Gastroesophageal sphincter (tissue), 4 donors: ENCODE results near the gene SIGLEC7. TPM values are rescaled to one million over a fixed set of nuclear protein-coding genes. Genes with fewer than 3 reads are reported as not detected.

Source experiments
- ATAC-seq: fragments of 150-250 bp; one replicate; pipeline ENCODE4 v1.9.1; 2016; ENCODE audit warnings: mild to moderate bottlenecking, moderate library complexity
- H3K27ac ChIP-seq, 4 donors: fragments of 200-600 bp; sonication (generic) in 3 of 4; 1 replicate in 3 of 4; 2 replicates in 1 of 4; pipeline ENCODE4 v1.5.1; 2016 to 2019
- H3K27me3 ChIP-seq: fragments of 200-600 bp; sonication (generic); one replicate; pipeline ENCODE4 v1.5.1; 2019
- H3K36me3 ChIP-seq, 2 donors: fragments of 200-600 bp; sonication (generic); one replicate each; pipeline ENCODE4 v1.5.1; 2019; ENCODE audit warnings: control low read depth in 1 of 2
- H3K4me1 ChIP-seq, 3 donors: fragments of 200-600 bp; sonication (generic); 1 replicate in 2 of 3; 2 replicates in 1 of 3; pipeline ENCODE4 v1.5.1; 2016 to 2019; ENCODE audit warnings: control low read depth in 2 of 3
- H3K4me3 ChIP-seq, 2 donors: fragments of 200-600 bp; sonication (generic); one replicate each; pipeline ENCODE4 v1.5.1; 2019; ENCODE audit warnings: mild to moderate bottlenecking in 1 of 2, moderate library complexity in 1 of 2
- H3K9me3 ChIP-seq, 3 donors: fragments of 200-600 bp; sonication (generic); one replicate each; pipeline ENCODE4 v1.5.1; 2017 to 2019; ENCODE audit warnings: control low read depth in 2 of 3
- EP300 ChIP-seq: sonication (generic); formaldehyde crosslinking; IDR thresholded peaks from one replicate; pipeline ENCODE4 v1.6.1; 2017; ENCODE audit warnings: antibody characterized with exemption, mild to moderate bottlenecking
- POLR2A ChIP-seq, 2 donors: fragments of 450-650 bp; IDR thresholded peaks; one replicate each; pipeline ENCODE4 v1.6.1; 2017; ENCODE audit warnings: antibody characterized with exemption in 2 of 2, mild to moderate bottlenecking in 2 of 2, moderate library complexity in 1 of 2
- POLR2AphosphoS5 ChIP-seq: sonication (generic); formaldehyde crosslinking; IDR thresholded peaks from one replicate; pipeline ENCODE4 v1.6.1; 2017; ENCODE audit warnings: antibody characterized with exemption
- WGBS, 2 donors: methylation state at CpG; one replicate each; pipeline ENCODE4 v1.1.5; 2018; ENCODE audit warnings: low coverage in 1 of 2; 5-methylcytosine and 5-hydroxymethylcytosine counted together
- total RNA-seq, 4 donors: library from RNA; depleted of rRNA; stranded (reverse); fragments of >200 nt; gene quantifications; one replicate each; pipeline ENCODE4 v1.1.0, GENCODE V29; 2016
- TF ChIP-seq, protein P1 (sequence below), 4 experiments: fragments of 200-600 bp in 2 of 4; fragments of 450-650 bp in 2 of 4; sonication (generic) in 1 of 4; IDR thresholded peaks; one replicate each; pipeline ENCODE4 v1.5.1; 2017 to 2019; ENCODE audit warnings: antibody characterized with exemption in 4 of 4, mild to moderate bottlenecking in 2 of 4, moderate library complexity in 2 of 4

The SIGLEC7 gene
- total RNA-seq, 4 donors from 2014 or later, result 0.46 to 4.4 (median 2.8) TPM; not detected in 1

DNA sequence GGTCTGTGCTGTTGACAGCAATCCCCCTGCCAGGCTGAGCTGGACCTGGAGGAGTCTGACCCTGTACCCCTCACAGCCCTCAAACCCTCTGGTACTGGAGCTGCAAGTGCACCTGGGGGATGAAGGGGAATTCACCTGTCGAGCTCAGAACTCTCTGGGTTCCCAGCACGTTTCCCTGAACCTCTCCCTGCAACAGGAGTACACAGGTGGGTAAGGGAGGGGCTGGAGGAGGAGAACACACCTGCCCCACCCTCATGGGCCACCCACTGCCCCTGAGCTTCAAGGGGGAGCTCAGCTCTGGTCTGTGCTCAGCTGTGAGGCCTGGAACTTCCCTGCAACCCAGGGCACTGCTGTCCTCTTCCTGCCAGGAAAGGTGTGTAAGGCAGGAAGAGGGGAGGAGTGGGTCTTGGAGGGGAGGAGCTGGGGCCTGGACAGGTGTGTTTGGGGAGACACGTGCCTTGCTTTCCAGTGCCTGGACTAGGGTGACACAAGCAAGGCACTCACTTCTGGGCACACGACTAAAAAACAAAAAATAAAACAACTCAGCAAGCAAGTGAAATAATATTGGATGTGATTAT, 3.9 kb downstream of the SIGLEC7 start:
- no peak overlapping the region for H3K4me3 ChIP-seq
- WGBS, 2 donors, result 67 to 75% methylated on average over 1 of the region's 4 CpGs
- peaks cover 31% of the 10 kb centered on the region for H3K27me3 ChIP-seq
- ATAC-seq, result no peak
- H3K27ac ChIP-seq, result no peak overlapping the region
- H3K9me3 ChIP-seq, result no peaks in the 10 kb centered on the region
- H3K4me1 ChIP-seq, result no peaks in the 10 kb centered on the region
- TF ChIP-seq EP300 (no peak), POLR2AphosphoS5 (no peak), POLR2A (IDR thresholded peaks at IDR 0.05) (no peak)
- TF ChIP-seq, protein P1, sequence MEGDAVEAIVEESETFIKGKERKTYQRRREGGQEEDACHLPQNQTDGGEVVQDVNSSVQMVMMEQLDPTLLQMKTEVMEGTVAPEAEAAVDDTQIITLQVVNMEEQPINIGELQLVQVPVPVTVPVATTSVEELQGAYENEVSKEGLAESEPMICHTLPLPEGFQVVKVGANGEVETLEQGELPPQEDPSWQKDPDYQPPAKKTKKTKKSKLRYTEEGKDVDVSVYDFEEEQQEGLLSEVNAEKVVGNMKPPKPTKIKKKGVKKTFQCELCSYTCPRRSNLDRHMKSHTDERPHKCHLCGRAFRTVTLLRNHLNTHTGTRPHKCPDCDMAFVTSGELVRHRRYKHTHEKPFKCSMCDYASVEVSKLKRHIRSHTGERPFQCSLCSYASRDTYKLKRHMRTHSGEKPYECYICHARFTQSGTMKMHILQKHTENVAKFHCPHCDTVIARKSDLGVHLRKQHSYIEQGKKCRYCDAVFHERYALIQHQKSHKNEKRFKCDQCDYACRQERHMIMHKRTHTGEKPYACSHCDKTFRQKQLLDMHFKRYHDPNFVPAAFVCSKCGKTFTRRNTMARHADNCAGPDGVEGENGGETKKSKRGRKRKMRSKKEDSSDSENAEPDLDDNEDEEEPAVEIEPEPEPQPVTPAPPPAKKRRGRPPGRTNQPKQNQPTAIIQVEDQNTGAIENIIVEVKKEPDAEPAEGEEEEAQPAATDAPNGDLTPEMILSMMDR (IDR thresholded peaks at IDR 0.05), result no peak
- H3K36me3 ChIP-seq, result no peaks in the 10 kb centered on the region

DNA sequence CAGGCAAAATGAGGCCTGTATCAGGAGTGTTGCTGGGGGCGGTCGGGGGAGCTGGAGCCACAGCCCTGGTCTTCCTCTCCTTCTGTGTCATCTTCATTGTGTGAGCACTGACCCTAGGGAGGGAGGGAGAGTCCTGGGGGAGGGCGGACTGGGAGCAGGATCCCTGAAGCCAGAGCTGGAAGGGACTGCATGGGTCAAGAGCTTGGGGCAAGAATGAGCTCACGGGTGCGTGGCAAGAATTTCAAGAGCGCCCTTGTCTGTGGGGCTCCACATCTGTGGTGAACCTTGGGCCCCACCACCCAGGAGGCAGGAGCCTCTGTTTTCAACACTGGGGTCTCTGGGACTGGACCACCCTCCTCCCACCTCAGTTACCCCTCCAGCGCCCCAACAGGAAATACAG, 4.7 kb downstream of the SIGLEC7 start:
- 83 to 97% methylated on average over 2 to 5 of the region's 7 CpGs for WGBS, 2 donors
- no peak for ATAC-seq
- Histone ChIP-seq H3K4me1 (no peaks in the 10 kb centered on the region), H3K36me3 (no peaks in the 10 kb centered on the region), H3K27me3 (peaks cover 28% of the 10 kb centered on the region), H3K27ac (no peak overlapping the region), H3K4me3 (no peak overlapping the region), H3K9me3 (peaks cover 0 to 3% (median 0%) of the 10 kb centered on the region in 3 donors)
- TF ChIP-seq, protein P1 (IDR thresholded peaks at IDR 0.05), result no peak
- TF ChIP-seq EP300 (no peak), POLR2A (IDR thresholded peaks at IDR 0.05) (no peak), POLR2AphosphoS5 (no peak)

DNA sequence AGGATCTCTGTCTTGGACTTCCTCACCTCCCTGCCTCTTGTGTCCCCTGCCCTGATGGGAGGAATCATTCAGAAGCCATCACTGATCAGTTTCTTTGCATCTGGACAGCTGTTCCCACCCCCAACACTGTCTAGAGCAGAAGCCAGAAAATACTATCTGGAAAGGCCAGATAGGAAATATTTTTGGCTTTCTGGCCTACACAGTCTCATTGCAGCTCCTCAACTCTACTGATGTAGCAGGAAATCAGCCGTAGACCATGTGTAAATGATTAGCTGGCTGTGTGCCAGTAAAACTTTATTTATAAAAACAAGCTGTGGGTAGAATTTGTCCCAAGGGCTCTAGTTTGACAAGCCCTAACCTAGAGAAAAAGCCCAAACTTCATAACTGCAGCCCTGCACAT, 5.6 kb downstream of the SIGLEC7 start:
- H3K4me3 ChIP-seq, result no peak overlapping the region
- WGBS, 2 donors, result 20 to 40% methylated on average over 1 of the region's 1 CpG
- H3K27me3 ChIP-seq, result peaks cover 22% of the 10 kb centered on the region
- peaks cover 0 to 6% (median 0%) of the 10 kb centered on the region in 3 donors for H3K9me3 ChIP-seq
- H3K36me3 ChIP-seq, result no peaks in the 10 kb centered on the region
- H3K27ac ChIP-seq, result no peak overlapping the region
- TF ChIP-seq POLR2A (IDR thresholded peaks at IDR 0.05) (no peak), EP300 (no peak), POLR2AphosphoS5 (no peak)
- TF ChIP-seq, protein P1 (IDR thresholded peaks at IDR 0.05), result no peak
- no peaks in the 10 kb centered on the region for H3K4me1 ChIP-seq
- ATAC-seq, result no peak

DNA sequence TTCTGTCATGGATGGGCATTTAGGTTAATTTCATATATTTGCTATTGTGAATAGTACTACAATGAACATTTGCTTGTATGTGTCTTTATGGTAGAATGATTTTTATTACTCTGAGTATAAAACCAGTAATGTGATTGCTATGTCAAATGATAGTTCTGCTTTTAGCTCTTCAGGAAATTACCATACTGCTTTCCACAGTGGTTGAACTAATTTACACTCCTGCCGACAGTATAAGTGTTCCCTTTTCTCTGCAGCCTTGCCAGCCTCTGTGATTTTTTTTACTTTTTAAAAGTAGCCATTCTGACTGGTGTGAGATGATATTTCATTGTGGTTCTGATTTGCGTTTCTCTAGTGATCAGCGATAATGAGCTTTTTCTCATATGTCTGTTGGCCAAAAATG, 6.5 kb downstream of the SIGLEC7 start:
- no peak overlapping the region for H3K4me3 ChIP-seq
- TF ChIP-seq, protein P1 (IDR thresholded peaks at IDR 0.05), result no peak
- TF ChIP-seq EP300, result no peak
- no peaks in the 10 kb centered on the region for H3K36me3 ChIP-seq
- WGBS, 2 donors, result 68 to 75% methylated on average over 3 of the region's 3 CpGs
- peaks cover 25% of the 10 kb centered on the region for H3K27me3 ChIP-seq
- H3K4me1 ChIP-seq, result no peaks in the 10 kb centered on the region
- no peak for ATAC-seq
- no peak overlapping the region for H3K27ac ChIP-seq
- peaks cover 0 to 6% (median 0%) of the 10 kb centered on the region in 3 donors for H3K9me3 ChIP-seq

DNA sequence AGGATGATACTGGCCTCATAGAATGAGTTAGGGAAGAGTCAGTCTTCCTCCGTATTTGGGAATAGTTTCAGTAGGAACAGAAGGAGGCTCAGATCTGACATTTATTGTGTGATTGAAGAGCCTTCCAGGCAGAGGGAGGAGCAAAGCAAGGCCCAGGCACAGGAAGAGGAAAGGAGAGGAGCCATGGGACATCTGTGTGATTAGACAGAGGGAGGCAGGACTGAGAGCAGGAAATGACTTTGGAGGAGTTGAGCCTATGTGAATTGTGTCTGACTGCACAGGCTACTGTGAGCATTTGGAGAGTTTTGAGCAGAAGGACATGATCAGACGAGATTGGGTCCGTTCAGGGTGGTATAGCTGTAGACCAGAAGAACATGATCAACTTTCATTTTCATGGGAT, 8.5 kb downstream of the SIGLEC7 start:
- no peak for TF ChIP-seq EP300
- TF ChIP-seq POLR2A (IDR thresholded peaks at IDR 0.05), result no peak
- TF ChIP-seq, protein P1 (IDR thresholded peaks at IDR 0.05), result no peak
- no peak for TF ChIP-seq POLR2AphosphoS5
- 55 to 75% methylated on average over 3 of the region's 3 CpGs for WGBS, 2 donors

More for the DNA sequence above, 8.5 kb downstream of the SIGLEC7 start:
- ATAC-seq, result no peak
- peaks cover 35% of the 10 kb centered on the region for H3K27me3 ChIP-seq
- H3K4me1 ChIP-seq, result no peaks in the 10 kb centered on the region
- H3K27ac ChIP-seq, result no peak overlapping the region
- no peak overlapping the region for H3K4me3 ChIP-seq
- no peaks in the 10 kb centered on the region for H3K36me3 ChIP-seq
- H3K9me3 ChIP-seq, result peaks cover 0 to 6% (median 0%) of the 10 kb centered on the region in 3 donors
